NB4 (cell line): Measurements from ENCODE around the gene CAMK2A.

Experiments used
- DNase-seq: peaks from one replicate; pipeline ENCODE4 v3.0.0; 2010; ENCODE audit warnings: low read depth
- H3K4me3 ChIP-seq: one replicate; pipeline ENCODE4 v1.5.1; 2011; ENCODE audit warnings: mild to moderate bottlenecking, low read depth, low read length, moderate library complexity
- CTCF ChIP-seq: IDR thresholded peaks from one replicate; pipeline ENCODE4 v1.5.1; 2012; ENCODE audit warnings: low read depth, low read length
- MAX ChIP-seq: IDR thresholded peaks from 2 replicates; pipeline ENCODE4 v1.6.1; 2011; ENCODE audit warnings: low read depth, low read length
- MYC ChIP-seq: IDR thresholded peaks from 2 replicates; pipeline ENCODE4 v1.6.1; 2011; ENCODE audit warnings: low read depth, low read length
- POLR2A ChIP-seq: IDR thresholded peaks from 2 replicates; pipeline ENCODE4 v1.6.1; 2011; ENCODE audit warnings: mild to moderate bottlenecking; ENCODE audit not compliant: insufficient read length; ENCODE audit errors: extremely low read depth

Gene CAMK2A

GRCh38 chr5:150329881-150330876 lies 40.6 kb upstream of the CAMK2A start:
- no peak for DNase-seq
- no peak overlapping the region for H3K4me3 ChIP-seq
- TF ChIP-seq POLR2A = no peak
- TF ChIP-seq MAX = no peak
- TF ChIP-seq MYC = no peak
- no peak for TF ChIP-seq CTCF

- DNase-seq = no peak
- no peak overlapping the region for H3K4me3 ChIP-seq
- no peak for TF ChIP-seq MYC
- TF ChIP-seq POLR2A = no peak
- TF ChIP-seq MAX = no peak
- no peak for TF ChIP-seq CTCF
Observed at GRCh38 chr5:150329038-150329437, 39.5 kb upstream of the CAMK2A start.

GRCh38 chr5:150328515-150328914 lies 38.9 kb upstream of the CAMK2A start:
- no peak for DNase-seq
- no peak overlapping the region for H3K4me3 ChIP-seq
- TF ChIP-seq CTCF (no peak), POLR2A (no peak), MAX (no peak), MYC (no peak)

- H3K4me3 ChIP-seq = no peak overlapping the region
Observed at GRCh38 chr5:150327139-150327538, 37.6 kb upstream of the CAMK2A start.

GRCh38 chr5:150326707-150327106 lies 37.1 kb upstream of the CAMK2A start:
- TF ChIP-seq POLR2A = no peak
- TF ChIP-seq CTCF = no peak
- no peak for TF ChIP-seq MAX
- no peak for TF ChIP-seq MYC
- no peak for DNase-seq
- no peak overlapping the region for H3K4me3 ChIP-seq

More at GRCh38 chr5:150327139-150327538, 37.6 kb upstream of the CAMK2A start:
- no peak for TF ChIP-seq POLR2A
- TF ChIP-seq MAX = no peak
- no peak for DNase-seq

- TF ChIP-seq MAX (no peak), MYC (no peak), POLR2A (no peak)
- no peak for DNase-seq
- H3K4me3 ChIP-seq = no peak overlapping the region
Observed at GRCh38 chr5:150325426-150325825, 35.9 kb upstream of the CAMK2A start.
